HUES64 (cell line): ENCODE results near the gene NFKBIB.

ENCODE experiments used
- H3K27ac ChIP-seq: 2 replicates; pipeline ENCODE4 v1.7.0; 2013; ENCODE audit warnings: low read depth, low read length, inconsistent platforms
- H3K27me3 ChIP-seq: 2 replicates; pipeline ENCODE4 v1.6.1; 2013; ENCODE audit warnings: mild to moderate bottlenecking, low read length; ENCODE audit not compliant: insufficient read depth
- H3K36me3 ChIP-seq: 2 replicates; pipeline ENCODE4 v1.6.1; 2013; ENCODE audit warnings: mild to moderate bottlenecking, low read length; ENCODE audit not compliant: insufficient read depth
- H3K4me1 ChIP-seq: 2 replicates; pipeline ENCODE4 v1.6.1; 2013; ENCODE audit warnings: mild to moderate bottlenecking, low read length, moderate library complexity; ENCODE audit not compliant: insufficient read depth
- H3K4me3 ChIP-seq: 2 replicates; pipeline ENCODE4 v1.5.1; 2013; ENCODE audit warnings: mild to moderate bottlenecking, low read length, moderate library complexity
- H3K9ac ChIP-seq: 2 replicates; pipeline ENCODE4 v1.6.1; 2013; ENCODE audit warnings: mild to moderate bottlenecking, low read depth, low read length
- H3K9me3 ChIP-seq: 2 replicates; pipeline ENCODE4 v1.6.1; 2013; ENCODE audit warnings: low read depth, low read length; ENCODE audit not compliant: insufficient read depth
- WGBS: fragments of 150-250, 120-280 bp; methylation state at CpG from one replicate; pipeline ENCODE4 v1.1.7; 2013; ENCODE audit warnings: missing lambda C conversion rate; 5-methylcytosine and 5-hydroxymethylcytosine counted together

NFKBIB gene

DNA sequence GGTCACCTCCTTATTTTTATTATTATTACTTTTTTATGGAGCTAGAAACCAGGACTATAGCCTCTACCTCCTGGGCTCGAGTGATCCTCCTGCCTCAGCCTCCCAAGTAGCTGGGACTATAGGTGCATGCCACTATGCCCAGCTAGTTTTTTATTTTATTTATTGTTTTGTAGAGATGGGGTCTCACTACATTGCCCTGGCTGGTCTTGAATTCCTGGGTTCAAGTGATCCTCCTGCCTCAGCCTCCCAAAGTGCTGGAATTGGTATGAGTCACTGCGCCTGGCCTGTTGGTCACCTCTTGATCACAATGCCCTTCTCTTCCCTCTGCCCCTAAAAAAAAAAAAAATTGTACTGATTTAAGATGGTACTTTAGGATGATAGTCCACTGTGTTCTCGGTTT lies 51.4 kb downstream of the NFKBIB start:
- WGBS = 100% methylated on average over 2 of the region's 3 CpGs
- no peaks in the 10 kb centered on the region for H3K27me3 ChIP-seq
- H3K9me3 ChIP-seq = no peaks in the 10 kb centered on the region
- H3K4me1 ChIP-seq = no peaks in the 10 kb centered on the region
- H3K36me3 ChIP-seq = peaks cover 10% of the 10 kb centered on the region
- H3K9ac ChIP-seq = no peak overlapping the region
- H3K4me3 ChIP-seq = no peak overlapping the region
- H3K27ac ChIP-seq = no peak overlapping the region

DNA sequence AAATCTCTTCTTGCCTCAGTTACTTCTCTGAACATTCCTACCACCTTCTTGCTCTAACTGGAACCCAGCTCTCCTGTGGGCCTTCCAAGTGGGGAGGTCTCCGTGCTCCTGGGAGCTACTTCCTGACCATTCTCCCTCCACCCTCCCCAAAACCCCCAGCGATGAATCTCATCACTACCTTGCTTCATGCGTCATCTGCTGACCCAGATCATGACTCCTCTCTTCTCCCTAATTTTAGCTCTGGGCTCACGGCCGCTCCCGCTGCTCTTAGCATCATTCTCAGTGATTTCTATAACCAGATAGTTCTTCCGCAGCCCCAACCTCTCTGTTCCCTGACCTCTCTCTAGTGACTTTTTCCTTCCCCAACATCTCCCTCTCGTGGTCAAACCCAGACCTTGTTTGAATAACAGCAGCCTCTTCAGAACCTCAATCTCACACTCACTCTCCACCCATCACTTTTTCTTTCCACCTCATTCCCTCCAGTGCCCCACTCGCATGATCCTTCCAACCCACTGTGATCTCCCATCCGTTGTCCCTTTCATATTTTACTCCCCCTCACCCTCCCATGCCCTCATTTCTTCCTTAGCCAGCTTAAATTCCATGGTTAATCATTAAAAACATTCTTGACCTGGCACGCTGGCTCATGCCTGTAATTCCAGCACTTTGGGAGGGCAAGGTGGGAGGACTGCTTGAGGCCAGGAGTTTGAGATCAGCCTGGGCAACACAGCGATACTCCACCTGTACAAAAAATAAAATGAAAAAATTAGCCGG lies 52.8 kb downstream of the NFKBIB start:
- Histone ChIP-seq H3K9ac (no peak overlapping the region), H3K27me3 (no peaks in the 10 kb centered on the region), H3K4me3 (no peak overlapping the region), H3K4me1 (no peaks in the 10 kb centered on the region), H3K9me3 (no peaks in the 10 kb centered on the region), H3K36me3 (peaks cover 2% of the 10 kb centered on the region; the same call in 1 of the 2 replicates), H3K27ac (no peak overlapping the region)
- WGBS = 76% methylated on average over 13 of the region's 13 CpGs

DNA sequence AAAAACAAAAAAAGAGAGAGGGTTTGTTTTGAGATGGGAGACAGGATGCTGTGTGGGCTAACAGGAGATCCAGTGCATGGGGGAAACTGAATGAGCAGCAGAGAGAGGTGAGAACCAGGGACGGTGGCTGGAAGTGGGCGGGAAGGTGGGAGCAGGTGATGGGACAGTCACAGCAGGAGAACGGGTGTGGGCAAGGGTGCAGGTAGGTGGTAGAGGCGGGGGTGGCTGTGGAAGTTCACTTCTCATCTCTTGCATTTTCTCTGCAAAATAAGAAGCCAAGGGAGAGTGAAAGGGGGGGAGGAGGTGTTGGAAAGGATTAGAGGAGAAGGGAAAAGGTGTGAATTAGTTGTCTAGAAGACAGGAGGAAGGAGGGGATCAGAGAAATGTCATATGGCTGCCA lies 53.9 kb downstream of the NFKBIB start:
- Histone ChIP-seq H3K27me3 (no peaks in the 10 kb centered on the region), H3K4me3 (no peak overlapping the region), H3K9me3 (peaks cover 4% of the 10 kb centered on the region; the same call in 1 of the 2 replicates), H3K9ac (no peak overlapping the region), H3K27ac (no peak overlapping the region), H3K36me3 (0 out of 2 replicates have a peak, but pooled peaks cover 4% of the 10 kb centered on the region), H3K4me1 (no peaks in the 10 kb centered on the region)
- 60% methylated on average over 4 of the region's 4 CpGs for WGBS

DNA sequence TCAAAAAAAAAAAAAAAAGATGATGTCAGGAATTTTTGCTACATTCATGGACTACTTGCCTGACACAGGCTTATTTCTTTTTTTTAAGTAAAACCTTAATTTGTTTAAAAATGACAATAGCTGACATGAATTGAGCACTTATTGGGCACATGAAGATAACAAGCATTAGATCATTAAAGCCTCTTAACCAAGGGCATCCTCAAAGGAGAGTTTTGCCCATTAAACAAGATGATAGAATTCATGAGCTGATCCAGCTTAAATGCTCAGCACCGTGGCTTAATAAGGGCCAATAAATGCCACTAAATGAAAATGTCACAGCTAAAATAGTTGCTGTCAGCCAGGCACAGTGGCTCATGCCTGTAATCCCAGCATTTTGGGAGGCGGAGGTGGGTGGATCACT lies 56.5 kb downstream of the NFKBIB start:
- Histone ChIP-seq H3K27ac (no peak overlapping the region), H3K4me3 (no peak overlapping the region), H3K9ac (no peak overlapping the region), H3K36me3 (0 out of 2 replicates have a peak, but pooled peaks cover 4% of the 10 kb centered on the region), H3K27me3 (no peaks in the 10 kb centered on the region), H3K9me3 (peaks cover 7% of the 10 kb centered on the region; the same call in 1 of the 2 replicates), H3K4me1 (no peaks in the 10 kb centered on the region)
- 93% methylated on average over 2 of the region's 2 CpGs for WGBS

DNA sequence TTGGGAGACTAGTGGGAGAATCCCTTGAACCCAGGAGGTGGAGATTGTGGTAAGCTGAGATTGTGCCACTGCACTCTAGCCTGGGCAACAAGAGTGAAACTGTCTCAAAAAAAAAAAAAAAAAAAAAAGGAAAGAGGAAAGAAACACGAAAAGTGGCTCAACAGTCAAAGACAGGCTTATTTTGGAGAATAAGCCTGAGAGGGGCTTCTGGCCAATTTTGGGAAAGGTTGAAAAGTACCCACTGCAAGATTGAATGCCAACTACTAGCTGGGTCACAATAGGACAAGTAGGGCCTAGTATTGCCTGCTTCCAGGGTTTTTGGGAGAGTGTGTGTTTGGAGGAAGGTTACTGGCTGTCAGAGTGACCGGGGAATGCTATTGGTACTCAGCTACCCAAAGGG lies 58.5 kb downstream of the NFKBIB start:
- 88% methylated on average over 2 of the region's 2 CpGs for WGBS
- H3K4me1 ChIP-seq = peaks cover 3% of the 10 kb centered on the region
- H3K9me3 ChIP-seq = peaks cover 7% of the 10 kb centered on the region; the same call in 1 of the 2 replicates
- H3K36me3 ChIP-seq = 0 out of 2 replicates have a peak, but pooled peaks cover 4% of the 10 kb centered on the region
- no peak overlapping the region for H3K4me3 ChIP-seq
- no peak overlapping the region for H3K9ac ChIP-seq
- no peaks in the 10 kb centered on the region for H3K27me3 ChIP-seq
- no peak overlapping the region for H3K27ac ChIP-seq
